Stimulated activated CD8-positive, alpha-beta memory T cell treated with anti-CD3 and anti-CD28 coated beads, Interleukin-15, amount 100 ng/mL, for 4 hours (primary cell): ENCODE results near the gene OBI1.

Experiments
- DNase-seq, 2 donors: peaks; one replicate each; pipeline ENCODE4 v3.0.0-alpha.2; 2020; ENCODE audit warnings: low read depth in 2 of 2

The OBI1 gene

GRCh38 chr13:78658630-78659449 lies at the start of gene OBI1:
Gene OBI1 (minus strand): TSS chr13:78659155. CDS start chr13:78659120, 35 bp downstream.
- peak; percentile 77 to 82 for DNase-seq

DNA sequence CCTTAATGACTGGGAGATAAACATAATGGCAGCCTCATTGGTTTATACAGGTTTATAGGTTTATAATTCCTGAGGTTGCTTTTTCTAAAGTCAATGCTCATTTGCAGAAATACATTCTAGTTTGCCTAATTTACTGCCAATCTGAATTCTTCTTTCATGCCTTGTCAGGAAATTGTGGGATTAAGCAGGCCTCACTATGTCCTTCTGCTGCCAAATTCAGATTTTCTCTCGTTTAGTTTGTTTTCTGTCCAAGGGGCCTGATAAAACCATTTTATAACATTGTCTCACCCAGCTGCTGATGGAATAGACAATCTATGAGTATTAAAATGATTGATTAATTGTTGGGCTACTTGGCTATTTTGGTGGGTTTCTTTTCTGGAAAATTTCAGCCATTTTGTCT lies 42.4 kb upstream of the OBI1 start:
- no peak for DNase-seq

DNA sequence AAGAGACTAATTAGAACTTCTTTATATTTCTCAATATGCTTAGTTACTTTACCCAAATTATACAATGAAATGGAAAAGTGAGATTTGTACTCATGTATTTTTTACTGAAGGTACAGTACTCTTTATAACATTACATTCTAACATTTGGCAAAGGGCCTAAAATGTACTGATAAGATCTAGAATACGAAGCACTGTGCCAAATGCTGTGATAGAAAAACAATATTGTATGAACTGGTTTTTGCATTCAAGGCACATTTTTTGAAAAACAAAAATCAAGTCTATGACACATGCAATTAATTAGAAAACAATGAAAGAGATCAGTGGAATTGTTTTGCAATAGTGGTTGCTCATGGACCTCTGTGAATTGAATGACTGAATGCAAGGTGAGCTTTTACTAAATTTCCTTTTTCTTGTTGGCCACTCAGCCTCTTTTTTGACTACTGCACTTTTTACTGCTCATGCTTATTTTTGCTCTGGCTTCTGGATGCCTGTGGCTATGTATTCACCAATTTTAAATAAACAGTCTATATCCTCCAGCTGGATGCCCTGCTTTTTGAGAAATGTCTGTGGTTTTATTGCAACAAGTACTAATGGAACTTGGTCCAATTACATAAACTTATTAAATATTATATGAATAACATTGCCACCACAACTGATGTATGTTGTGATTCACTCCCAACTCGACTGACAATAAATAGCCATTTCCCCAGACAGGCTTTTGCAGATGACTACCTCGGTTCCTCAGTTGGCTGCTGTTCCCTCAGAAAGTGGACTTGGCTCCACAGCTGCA lies 41.4 kb upstream of the OBI1 start:
- DNase-seq = no peak

GRCh38 chr13:78689011-78689410 lies 30.1 kb upstream of the OBI1 start:
- no peak for DNase-seq

GRCh38 chr13:78686461-78686860 lies 27.5 kb upstream of the OBI1 start:
- no peak for DNase-seq

DNA sequence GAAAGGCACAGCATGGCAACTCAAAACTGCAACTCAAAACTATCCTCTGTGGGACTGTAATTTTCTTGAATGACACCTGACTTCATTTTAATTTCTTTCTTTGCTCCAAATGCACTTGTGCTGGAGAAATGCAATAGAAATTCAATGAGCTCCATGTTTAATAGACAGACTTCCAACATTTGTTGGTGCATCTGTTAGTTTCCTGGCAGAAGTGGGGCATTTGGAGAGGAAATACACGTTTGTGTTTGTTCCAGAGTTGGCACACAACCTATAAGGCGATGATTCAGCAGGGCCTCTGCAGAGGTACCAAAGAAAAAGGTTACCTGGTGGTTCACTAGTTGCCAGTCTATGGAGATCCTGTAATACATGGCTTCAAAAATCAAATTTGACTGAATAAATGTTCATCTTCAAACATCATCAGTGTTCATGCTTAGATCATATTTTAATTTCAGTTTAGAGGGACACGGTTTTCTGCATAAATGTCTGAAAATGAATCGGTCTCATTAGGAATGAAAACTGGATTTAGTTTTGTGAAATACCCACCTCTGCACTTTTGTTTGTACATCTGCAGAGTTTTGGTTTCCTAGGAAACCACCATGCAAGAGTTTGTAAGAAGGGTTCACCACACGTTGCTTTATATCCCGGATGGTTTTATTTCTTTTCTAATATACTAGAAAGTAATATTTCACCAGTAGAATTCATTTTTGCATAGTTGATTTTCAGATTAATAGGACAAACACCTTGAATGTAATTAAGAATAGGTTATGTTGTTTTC lies 21.8 kb upstream of the OBI1 start:
- DNase-seq = no peak

DNA sequence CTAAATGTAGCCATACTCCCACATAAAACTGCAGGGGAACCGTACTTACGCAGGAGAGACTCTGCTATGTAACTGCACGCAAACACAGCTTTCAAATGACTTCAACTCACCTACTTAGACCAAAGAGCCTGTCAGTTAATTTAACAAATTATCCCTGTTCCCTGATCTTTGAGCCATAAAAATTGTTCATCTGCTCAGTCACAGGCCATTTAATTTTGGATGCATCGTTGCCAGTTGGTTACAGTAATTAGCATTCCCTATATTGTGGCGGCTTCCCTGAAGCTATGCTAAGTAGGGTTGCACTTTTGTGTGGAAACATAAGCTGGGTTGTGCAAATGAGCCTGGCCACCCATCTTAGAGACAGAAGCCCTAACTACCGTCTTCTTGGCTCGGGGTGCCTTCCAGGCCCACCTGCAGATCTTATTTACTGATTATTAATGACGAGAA lies 21.2 kb upstream of the OBI1 start:
- DNase-seq = no peak

DNA sequence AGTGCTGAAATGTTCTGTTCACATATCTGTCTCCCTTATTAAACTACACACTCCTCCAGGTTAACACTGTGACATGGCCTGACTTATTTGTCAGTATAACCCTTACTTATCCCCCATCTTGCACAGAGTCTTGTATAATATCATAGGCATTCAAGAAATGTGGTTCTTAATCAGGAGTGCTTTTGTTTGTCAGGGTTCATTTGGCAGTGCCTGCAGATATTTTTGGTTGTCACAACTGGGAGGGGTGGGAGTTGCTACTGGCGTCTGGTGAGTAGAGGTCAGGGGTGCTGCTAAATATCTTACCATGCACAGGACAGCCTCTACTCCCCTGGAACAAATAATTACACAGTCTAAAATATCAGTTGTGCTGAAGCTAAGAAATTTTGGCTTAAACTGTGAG lies 20.4 kb upstream of the OBI1 start:
- no peak for DNase-seq

GRCh38 chr13:78675112-78675511 lies 16.2 kb upstream of the OBI1 start:
- DNase-seq = no peak

DNA sequence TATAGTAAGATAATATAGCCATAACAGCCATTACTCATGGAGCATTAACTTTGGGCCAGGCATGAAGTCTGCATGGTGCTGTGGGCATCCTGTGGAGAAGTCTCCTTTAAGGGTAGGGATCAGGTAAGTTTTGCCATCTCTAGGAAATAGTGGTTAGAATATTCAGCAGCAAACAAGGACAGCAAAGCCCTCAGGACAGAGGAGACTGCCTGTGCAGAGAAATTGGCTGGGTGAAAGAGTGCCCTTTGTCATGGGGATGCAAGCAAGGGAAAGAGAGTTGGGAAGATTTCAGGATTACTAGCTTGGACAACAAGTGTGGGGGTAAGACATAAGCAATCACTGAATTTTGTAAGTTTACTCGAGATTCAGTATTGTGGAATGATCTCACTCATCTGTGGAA lies 15.7 kb upstream of the OBI1 start:
- no peak for DNase-seq

DNA sequence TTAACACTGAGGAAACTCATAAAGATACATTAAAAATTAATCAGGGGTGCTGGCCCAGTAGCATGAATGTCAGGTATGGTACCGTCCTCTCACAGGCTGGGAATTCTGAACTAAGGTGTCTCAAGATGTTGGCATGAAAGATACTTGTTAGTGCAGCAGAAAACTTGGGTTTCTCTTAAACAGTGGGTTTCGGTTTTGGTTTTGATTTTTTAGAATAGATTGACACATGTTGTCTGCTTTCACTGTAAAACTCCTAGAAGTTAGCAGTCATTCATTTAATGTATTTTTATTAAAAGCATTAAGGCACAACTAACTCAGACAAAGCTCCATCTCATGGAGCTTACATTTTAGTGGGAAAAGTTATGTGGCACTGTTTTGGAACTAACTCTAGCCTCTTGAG lies 3.5 kb upstream of the OBI1 start:
- DNase-seq = no peak

- DNase-seq = no peak
Measured at GRCh38 chr13:78660495-78660857, 1.5 kb upstream of the OBI1 start.

- DNase-seq = no peak
Measured at GRCh38 chr13:78659732-78660494, 958 bp upstream of the OBI1 start.

DNA sequence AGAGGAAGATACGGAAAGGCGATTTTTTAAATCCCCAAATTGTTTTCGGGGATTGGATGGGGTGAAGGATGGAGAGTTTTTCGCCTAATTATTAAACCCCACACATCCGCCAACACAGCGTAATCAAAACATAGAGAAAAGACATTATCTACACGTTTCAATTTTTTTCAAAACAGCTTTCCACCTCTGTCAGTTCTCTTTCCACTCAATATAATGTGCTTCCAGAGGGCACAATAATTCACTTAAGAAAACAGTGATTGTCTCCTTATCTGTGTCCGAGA lies 435 bp upstream of the OBI1 start:
- no peak for DNase-seq

- DNase-seq = no peak
Measured at GRCh38 chr13:78657699-78658629, 991 bp downstream of the OBI1 start.

DNA sequence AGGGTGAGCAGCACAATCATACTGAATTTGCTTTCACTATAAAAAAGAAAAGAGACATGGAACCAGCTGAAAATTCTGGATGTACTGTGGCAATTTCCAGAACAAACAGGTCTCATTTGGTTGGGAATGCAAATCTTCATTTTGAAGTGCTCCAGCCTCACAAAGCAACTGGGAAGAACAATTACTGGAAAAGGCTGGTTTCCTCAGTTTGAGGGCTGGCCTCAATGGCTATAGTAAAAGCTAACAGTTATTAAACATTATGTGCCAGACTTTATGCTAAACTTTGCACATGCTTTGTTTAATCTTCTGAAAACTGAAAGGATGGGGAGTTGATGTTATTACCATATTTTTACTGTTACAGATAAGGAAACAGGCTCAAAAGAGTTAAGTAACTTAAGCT lies 3.0 kb downstream of the OBI1 start:
- DNase-seq = no peak

GRCh38 chr13:78655007-78655406 lies 3.9 kb downstream of the OBI1 start:
- no peak for DNase-seq

GRCh38 chr13:78652651-78653050 lies 6.3 kb downstream of the OBI1 start:
- no peak for DNase-seq

DNA sequence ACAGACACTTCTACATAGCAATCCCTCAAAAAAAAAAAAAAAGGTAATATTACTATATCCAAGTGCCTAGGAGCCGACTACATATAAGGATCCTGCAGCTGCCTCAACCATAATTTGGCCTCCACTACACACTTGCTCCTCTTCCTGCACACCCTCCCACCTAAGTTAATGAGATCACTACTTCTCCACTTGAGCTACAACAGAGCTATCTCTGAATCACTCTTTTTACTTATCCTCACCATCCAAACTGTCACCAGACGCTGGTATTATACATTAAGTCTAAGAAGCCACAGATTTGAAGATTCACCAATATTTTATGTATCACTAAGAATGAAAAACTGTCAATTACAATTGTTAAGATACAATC lies 8.3 kb downstream of the OBI1 start:
- DNase-seq = no peak

DNA sequence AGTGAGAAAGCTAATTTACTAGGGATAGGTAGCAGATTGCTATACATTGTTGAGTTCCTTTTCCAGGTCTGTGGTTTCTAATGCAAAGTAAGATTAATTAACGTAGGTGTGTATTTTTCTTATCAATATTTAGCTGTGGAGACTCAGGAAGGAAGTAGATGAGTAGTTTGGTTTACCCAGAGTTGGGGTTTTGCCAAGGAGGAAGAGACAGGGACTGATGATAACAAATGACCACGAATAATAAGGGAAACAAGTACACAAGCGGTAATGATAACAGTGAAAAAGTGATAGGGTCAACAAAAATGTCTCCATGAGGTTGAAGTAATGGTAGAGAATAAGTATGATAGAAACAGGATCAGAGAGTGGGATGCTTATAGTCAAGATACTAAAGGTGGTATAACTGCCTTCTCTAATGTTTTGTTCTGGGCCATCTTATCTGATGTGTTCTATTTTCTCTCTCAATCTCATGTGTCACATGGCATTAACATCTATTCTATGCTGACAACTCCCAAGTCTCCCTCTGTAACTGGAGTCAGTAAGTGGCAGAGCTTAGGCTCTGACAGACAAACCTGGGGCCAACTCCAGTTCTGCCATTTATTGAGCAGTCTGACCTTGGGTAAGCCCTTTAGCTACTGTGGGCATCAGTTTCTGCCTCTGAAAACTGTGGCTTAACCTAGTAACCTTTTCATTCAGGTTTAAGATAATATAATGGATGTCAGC lies 8.8 kb downstream of the OBI1 start:
- DNase-seq = no peak
